SIG-M5 treated with dmso at 0.1 percent for 504 hours (cell line): ENCODE results near the gene PTPRG.
"Not testable (repeated sequence)": the region's sequence is repeated elsewhere in the genome, so short reads cannot be mapped to it uniquely, and the experiment has no call there.

ENCODE experiments used
- DNase-seq: peaks from one replicate; lab custom pipeline; 2025; ENCODE audit not compliant: unreplicated experiment; lab: John Stamatoyannopoulos, UW

Gene PTPRG

DNA sequence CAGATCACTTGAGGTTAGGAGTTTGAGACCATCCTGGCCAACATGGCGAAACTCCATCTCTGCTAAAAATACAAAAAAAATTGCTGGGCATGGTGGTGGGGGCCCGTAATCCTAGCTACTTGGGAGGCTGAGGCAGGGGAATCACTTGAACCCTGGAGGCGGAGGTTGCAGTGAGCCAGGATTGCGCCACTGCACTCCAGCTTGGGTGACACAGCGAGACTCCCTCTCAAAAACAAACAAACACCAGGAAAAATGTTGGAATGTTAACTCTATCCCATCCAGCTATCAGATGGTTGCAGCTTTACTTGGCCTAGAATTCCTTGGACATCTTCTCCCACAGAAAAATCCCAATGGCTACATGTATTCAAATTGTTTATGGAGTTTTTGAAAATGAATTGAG, 254.9 kb downstream of the PTPRG start:
- not testable (repeated sequence) for DNase-seq

- DNase-seq, result no peak
Measured at GRCh38 chr3:61819861-61820260, 258.5 kb downstream of the PTPRG start.

DNA sequence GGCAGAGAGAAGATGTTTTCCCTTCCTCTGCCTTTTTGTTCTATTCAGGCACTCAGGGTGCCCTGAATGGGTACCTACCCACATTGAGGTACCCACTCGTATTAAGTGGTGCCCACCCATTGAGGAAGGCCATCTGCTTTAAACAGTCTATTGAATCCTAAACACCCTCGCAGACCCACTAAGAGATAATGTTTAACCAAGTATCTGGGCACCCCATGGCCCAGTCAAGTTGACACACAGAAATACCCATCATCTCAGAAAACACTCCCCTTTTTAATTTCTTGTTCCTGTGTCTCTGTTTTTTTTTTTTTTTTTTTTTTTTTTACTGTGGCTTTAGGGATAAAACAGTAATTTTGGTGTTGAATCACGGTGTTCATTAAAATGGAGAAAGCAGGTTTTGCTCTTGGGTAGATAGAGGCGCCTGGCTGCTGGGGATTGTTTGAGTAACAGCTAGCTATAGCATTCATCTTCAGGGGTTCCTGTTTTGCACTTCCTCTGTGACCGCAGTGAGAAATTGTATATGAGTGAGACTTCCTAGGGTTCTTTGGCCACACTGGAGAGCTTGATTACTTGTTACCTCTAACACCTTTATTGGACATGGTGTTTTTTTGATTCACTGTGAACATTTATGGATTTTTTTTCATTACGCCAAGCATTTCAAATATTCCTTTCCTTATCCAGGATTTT, 259.1 kb downstream of the PTPRG start:
- DNase-seq, result no peak

GRCh38 chr3:61821823-61822251, 260.5 kb downstream of the PTPRG start:
- peak; percentile 12 for DNase-seq

- no peak for DNase-seq
Measured at GRCh38 chr3:61822588-61822987, 261.2 kb downstream of the PTPRG start.

DNA sequence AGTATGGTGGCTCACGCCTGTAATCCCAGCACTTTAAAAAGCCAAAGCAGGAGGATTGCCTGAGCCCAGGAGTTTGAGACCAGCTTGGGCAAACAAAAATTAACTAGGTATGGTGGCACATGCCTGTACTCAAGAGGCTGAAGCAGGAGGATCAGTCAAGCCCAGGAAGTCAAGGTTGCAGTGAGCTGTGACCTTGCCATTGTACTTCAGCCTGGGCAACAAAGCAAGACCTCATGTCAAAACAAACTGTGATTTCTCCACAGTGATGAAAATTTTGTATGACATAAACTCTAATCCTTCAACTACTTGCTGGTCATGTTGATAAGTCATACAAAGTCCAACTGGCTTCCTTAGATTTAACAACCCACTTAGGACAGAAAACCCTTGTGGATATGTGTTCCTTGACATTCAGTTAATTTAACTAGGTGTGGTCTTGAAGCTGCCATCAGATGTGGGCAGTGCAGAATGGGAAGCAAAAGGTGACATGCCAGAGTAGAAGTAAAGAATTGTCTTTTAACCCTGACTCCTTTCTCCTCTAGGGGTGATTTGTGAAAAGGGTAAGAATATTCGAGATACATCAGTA, 263.3 kb downstream of the PTPRG start:
- no peak for DNase-seq

DNA sequence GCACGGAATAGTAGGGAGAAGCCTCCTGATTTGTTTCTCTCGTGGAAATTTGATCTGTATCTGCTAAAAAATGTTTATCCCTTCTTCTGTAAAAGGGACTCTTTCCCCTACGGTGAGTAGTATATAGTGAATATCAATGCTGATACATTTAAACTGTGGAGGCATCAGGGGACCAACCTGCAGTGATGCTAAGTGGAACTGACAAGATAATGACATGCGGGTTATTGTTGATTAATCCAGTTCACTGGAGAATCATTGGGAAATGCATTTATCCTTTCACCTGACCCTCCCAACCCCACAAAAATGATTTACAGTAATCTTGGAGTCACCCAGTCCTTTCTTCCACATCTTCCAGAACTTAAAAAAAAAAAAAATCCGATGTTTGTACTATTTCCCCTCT, 264.8 kb downstream of the PTPRG start:
- no peak for DNase-seq

DNA sequence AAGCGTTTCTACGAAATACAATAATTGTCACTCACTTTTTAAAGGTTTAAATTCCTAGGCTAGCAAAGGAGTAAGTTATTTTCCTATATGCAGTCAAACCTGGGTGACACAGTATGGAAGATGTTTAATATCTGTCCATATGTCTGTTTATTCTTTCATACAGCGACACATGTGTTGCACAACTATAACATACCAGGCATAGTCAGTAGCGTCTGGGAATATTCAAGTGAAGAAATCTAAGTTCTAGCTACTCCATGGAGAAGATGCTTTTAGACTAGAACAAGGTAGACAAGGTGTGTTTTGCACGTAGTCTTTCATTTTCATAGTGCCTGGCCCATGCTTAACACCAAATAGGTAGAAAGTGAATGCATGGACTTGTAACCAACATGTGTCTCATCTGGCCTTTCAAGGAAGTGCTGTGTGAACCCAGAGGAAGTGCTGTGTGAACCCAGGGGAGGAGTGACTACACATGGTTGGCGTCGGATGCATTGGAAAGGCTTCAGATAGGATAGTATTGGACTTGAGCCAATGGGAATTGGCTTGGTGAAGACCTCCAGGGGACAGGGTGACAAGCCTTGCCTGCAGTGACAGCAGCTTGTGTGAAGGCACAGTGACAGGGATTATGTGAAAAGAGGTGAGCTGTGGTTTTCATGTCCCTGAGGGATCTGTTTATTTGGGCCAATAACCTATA, 267.0 kb downstream of the PTPRG start:
- DNase-seq, result no peak

DNA sequence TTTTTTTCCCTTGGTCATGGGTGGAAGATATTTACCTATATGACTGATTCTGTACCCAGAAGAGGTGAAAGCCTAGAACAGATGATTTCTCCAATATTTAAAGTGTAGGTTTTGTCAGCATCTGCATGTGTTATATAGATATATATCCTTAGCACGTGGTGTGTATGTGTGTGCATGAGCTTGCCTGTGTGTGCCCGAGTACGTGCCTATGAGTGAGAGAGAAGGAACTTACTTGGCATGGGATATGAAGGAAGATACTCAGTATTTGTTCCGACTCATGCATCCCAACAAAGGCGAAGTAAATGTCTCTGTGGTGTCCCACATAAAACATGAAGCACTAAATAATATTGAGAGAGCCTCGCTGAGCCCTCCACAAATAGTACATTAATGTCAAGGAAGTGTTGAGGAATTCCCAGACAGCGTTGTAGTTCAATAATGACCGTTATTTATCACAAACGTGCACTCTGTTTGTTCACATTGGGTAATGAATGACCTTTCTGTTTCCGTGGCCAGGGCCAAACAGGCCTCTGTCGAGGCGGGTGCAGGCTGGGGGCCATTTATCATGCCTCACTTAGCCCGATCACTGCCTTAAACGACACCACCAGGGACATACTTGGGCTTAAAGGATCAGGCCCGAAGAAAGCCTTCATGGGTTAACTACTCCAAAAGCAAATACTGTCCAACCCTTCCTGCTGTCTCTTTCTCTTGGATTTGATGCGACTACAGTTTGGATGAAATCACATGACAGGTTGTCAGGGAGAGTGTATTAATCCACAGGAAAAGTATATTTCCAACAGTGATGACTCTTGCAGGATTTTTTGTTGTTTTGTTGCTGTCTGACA, 267.7 kb downstream of the PTPRG start:
- DNase-seq, result no peak

GRCh38 chr3:61829722-61830350, 268.5 kb downstream of the PTPRG start:
- no peak for DNase-seq

- DNase-seq, result no peak
Measured at GRCh38 chr3:61831973-61832372, 270.6 kb downstream of the PTPRG start.

DNA sequence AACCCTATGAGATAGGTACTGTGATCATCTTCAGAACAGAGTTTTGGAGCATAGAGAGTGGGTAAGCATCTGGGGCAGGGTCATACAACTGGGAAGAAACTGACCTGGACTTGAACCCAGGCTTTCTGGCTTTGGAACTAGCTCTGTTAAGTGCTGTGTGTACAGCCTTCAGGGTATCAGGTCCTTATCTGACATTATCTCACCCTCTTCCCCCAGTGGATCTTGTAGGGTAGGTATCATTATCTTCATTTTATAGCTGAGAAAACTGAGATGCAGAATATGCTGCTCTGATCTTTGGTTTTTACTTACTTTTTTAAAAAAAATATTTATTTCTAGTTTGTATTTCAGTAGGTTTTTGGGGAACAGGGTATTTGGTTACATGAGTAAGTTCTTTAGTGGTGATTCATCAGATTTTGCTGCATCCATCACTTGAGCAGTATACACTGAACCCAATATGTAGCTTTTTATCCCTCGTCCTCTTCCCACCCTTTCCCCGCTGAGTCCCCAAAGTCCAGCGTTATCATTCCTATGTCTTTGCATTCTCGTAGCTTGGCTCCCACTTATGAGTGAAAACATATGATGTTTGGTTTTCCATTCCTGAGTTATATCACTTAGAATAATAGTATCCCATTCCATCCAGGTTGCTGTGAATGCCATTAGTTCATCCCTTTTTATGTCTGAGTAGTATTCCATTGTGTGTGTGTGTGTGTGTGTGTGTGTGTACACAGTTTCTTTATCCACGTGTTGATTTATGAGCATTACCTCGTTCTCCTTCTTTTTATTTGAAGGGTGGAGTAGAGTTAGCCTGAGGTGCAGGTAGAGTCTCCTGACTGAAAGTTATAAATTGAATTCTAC, 271.2 kb downstream of the PTPRG start:
- no peak for DNase-seq

GRCh38 chr3:61839256-61839655, 277.9 kb downstream of the PTPRG start:
- DNase-seq, result no peak

DNA sequence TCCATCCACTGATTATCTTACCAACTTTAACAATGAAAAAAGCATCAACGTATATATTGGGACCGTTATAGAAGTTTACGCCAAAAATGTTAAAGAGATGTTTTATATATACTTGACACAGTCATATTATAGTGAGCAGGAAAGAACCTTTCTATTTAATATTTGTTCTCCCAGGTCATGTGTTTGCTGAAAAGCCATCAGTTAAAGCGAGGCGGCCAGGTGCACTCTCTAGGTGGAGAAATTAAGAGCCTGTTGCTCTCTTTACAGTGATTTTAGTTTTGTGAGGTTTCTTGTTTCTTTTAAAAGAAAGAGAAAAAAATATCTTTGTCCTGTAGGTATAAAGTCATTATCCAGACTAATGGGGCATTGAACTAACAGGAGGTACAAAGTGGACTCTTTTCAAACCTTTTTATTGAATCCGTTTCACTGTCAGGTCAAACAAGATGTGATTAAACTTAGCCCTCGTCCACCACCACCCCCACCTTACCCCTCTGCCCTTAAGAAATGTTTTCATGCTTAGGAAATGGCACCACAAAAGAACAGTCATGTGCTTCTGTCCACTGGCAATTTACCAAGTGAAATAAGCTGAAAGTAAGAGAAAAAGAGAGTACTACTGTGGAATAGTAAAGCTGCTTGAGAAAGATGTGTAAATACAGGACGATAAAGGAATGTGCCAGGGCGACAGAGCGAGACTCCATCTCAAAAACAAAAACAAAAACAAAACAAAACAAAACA, 279.9 kb downstream of the PTPRG start:
- no peak for DNase-seq

DNA sequence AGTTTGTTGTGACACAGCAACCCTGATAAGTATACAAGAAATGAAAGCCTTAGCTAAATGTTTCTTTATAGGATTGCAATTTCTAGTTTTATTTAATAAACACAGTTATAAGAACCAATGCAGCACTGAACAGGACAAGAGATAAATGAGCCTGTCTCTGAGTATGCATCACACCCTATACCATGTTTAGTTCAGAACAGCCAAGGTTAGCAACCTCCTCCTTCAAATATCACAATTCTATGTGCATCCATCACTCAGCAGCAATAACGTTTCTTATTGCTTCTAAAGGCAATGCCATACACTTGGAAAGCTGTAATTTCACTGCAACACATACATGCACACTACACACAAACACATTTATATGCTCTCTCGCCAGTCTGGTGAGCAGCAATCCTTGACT, 280.6 kb downstream of the PTPRG start:
- no peak for DNase-seq

- DNase-seq, result no peak
Measured at GRCh38 chr3:61844346-61844745, 283.0 kb downstream of the PTPRG start.

DNA sequence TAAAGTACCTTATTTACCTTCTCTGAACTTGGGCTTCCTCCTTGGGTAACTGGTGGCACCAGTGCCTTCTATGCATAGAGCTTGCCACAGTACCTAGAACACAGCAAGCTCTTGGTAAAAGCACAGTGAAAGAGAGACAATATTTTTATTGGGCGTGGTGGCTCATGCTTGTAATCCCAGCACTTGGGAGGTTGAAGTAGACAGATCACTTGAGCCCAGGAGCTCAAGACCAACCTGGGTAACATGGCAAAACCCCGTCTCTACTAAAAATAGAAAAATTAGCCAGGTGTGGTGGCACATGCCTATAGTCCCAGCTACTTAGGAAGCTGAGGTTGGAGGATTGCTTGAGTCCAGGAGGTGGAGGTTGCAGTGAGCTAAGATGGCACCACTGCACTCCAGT, 285.1 kb downstream of the PTPRG start:
- DNase-seq, result no peak

GRCh38 chr3:61847784-61848462, 286.6 kb downstream of the PTPRG start:
- DNase-seq, result no peak

- no peak for DNase-seq
Measured at GRCh38 chr3:61848885-61849284, 287.5 kb downstream of the PTPRG start.
